Left lung (tissue), 10 donors: ENCODE data around the gene ICAM5. TPM values are rescaled to one million over a fixed set of nuclear protein-coding genes. Genes with fewer than 3 reads are reported as not detected.

Experiments
- ATAC-seq: fragments of 200-7000 bp; cut with Tn5 transposase; one replicate; pipeline ENCODE4 v1.9.1; 2020; ENCODE audit warnings: moderate library complexity
- DNase-seq, 4 donors: peaks; one replicate each; pipeline ENCODE4 v3.0.0-alpha.2; 2013 to 2020
- H3K27ac ChIP-seq, 2 donors: fragments of 200-600 bp; sonication (generic) in 1 of 2; one replicate each; pipeline versions ENCODE4 v1.5.0 to v1.8.0; 2020 to 2021
- H3K27me3 ChIP-seq, 2 donors: fragments of 200-600 bp; sonication (generic) in 1 of 2; one replicate each; pipeline versions ENCODE4 v1.5.0 to v1.8.0; 2020 to 2021
- H3K36me3 ChIP-seq, 2 donors: fragments of 200-600 bp; sonication (generic) in 1 of 2; one replicate each; pipeline versions ENCODE4 v1.5.0 to v1.8.0; 2020 to 2021
- H3K4me1 ChIP-seq, 2 donors: fragments of 200-600 bp; one replicate each; pipeline ENCODE4 v1.8.0; 2021
- H3K4me3 ChIP-seq, 2 donors: fragments of 200-600 bp; sonication (generic) in 1 of 2; one replicate each; pipeline versions ENCODE4 v1.5.0 to v1.8.0; 2020 to 2021; ENCODE audit warnings: mild to moderate bottlenecking in 1 of 2
- H3K9me3 ChIP-seq, 2 donors: fragments of 200-600 bp; sonication (generic) in 1 of 2; one replicate each; pipeline versions ENCODE4 v1.5.0 to v1.8.0; 2020 to 2021
- CTCF ChIP-seq, 2 donors: fragments of 200-600 bp; sonication (generic) in 1 of 2; IDR thresholded peaks; one replicate each; pipeline versions ENCODE4 v1.5.0 to v1.8.0; 2021; ENCODE audit warnings: antibody characterized with exemption in 2 of 2
- intact Hi-C, 2 donors: fragments of 100-400 bp; cut with DNase I; formaldehyde crosslinking; loops; one replicate each; pipeline versions ENCODE4 v1.11.2 to v1.14.2; 2022
- polyA plus RNA-seq, 6 donors: library from polyadenylated mRNA; unstranded; fragments of 120-200 nt; gene quantifications; one replicate each; pipeline ENCODE4 v1.2.1, GENCODE V29; 2013; ENCODE audit not compliant: insufficient read length in 6 of 6
- total RNA-seq, 2 donors: library from RNA; stranded (reverse); fragmentation: NEBNext Ultra II Directional; extraction: Animal tissue kit (Norgen Biotek cat#: 25700); gene quantifications; one replicate each; pipeline ENCODE4 v1.2.1, GENCODE V29; 2021
- donor health status: DM: no; HTN: yes; CAD: no.
- donor health status: DM: no; HTN: no; CAD: no.

The ICAM5 gene
- total and polyA plus RNA-seq, 8 donors: 3.9 to 25.7 (median 11.4) TPM

GRCh38 chr19:10339380-10339960 is 49.7 kb downstream of the ICAM5 start, which contains the start of gene ICAM3:
Gene ICAM3, minus strand, starts transcription at chr19:10339624. Its CDS starts 10 bp downstream, at chr19:10339614.
- DNase-seq (peak in 2 of 4 donors; percentile 70 to 94), ATAC-seq (no peak)
- H3K4me1 ChIP-seq: peaks cover 0 to 48% of the 10 kb centered on the region in 2 donors
- H3K4me3 ChIP-seq: peak within 1 kb of the TSS in 1 of 2 donors; percentile 41
- H3K9me3 ChIP-seq: no peaks in the 10 kb centered on the region
- peaks cover 0 to 9% of the 10 kb centered on the region in 2 donors for H3K36me3 ChIP-seq
- H3K27ac ChIP-seq: peak within 1 kb of the TSS in 1 of 2 donors; percentile 81
- TF ChIP-seq CTCF (IDR thresholded peaks at IDR 0.05): no peak
- intact Hi-C loops: no loop called here
- no peaks in the 10 kb centered on the region for H3K27me3 ChIP-seq

GRCh38 chr19:10339977-10340376 is 50.2 kb downstream of the ICAM5 start:
- DNase-seq (no peak), ATAC-seq (no peak)
- H3K4me1 ChIP-seq: peaks cover 0 to 45% of the 10 kb centered on the region in 2 donors
- H3K27ac ChIP-seq: peak overlapping the region in 1 of 2 donors; percentile 81
- intact Hi-C loops: no loop called here
- no peaks in the 10 kb centered on the region for H3K9me3 ChIP-seq
- H3K4me3 ChIP-seq: no peak overlapping the region
- H3K27me3 ChIP-seq: no peaks in the 10 kb centered on the region
- no peak for TF ChIP-seq CTCF (IDR thresholded peaks at IDR 0.05)
- H3K36me3 ChIP-seq: peaks cover 0 to 9% of the 10 kb centered on the region in 2 donors

GRCh38 chr19:10343495-10343894 is 53.7 kb downstream of the ICAM5 start:
- no peak overlapping the region for H3K27ac ChIP-seq
- DNase-seq (no peak), ATAC-seq (no peak)
- intact Hi-C loops: no loop called here
- no peak overlapping the region for H3K4me3 ChIP-seq
- no peaks in the 10 kb centered on the region for H3K9me3 ChIP-seq
- H3K27me3 ChIP-seq: no peaks in the 10 kb centered on the region
- no peaks in the 10 kb centered on the region for H3K36me3 ChIP-seq
- TF ChIP-seq CTCF (IDR thresholded peaks at IDR 0.05): no peak
- H3K4me1 ChIP-seq: peaks cover 0 to 41% of the 10 kb centered on the region in 2 donors

GRCh38 chr19:10344780-10345179 is 55.0 kb downstream of the ICAM5 start:
- Histone ChIP-seq H3K4me3 (no peak overlapping the region), H3K36me3 (peaks cover 0 to 8% of the 10 kb centered on the region in 2 donors), H3K4me1 (peaks cover 0 to 28% of the 10 kb centered on the region in 2 donors), H3K27ac (no peak overlapping the region), H3K27me3 (no peaks in the 10 kb centered on the region), H3K9me3 (no peaks in the 10 kb centered on the region)
- no peak for DNase-seq
- TF ChIP-seq CTCF (IDR thresholded peaks at IDR 0.05): no peak
- intact Hi-C loops: no loop called here
- no peak for ATAC-seq

Other genes with a start within 250 kb of the ICAM5 start
- gene SHFL, start 203.6 kb upstream of the ICAM5 start, total RNA-seq: 10 to 100 TPM; 30.9 to 38.8 TPM
- 10 to 100 TPM; 28.8 to 41.6 (median 35.8) TPM for gene SHFL, start 203.6 kb upstream of the ICAM5 start, polyA plus RNA-seq
- gene ANGPTL6, start 187.3 kb upstream of the ICAM5 start, total RNA-seq: under 1 TPM; 0.38 to 0.68 TPM
- gene ANGPTL6, start 187.3 kb upstream of the ICAM5 start, polyA plus RNA-seq: 1 to 10 TPM; 1.4 to 3.1 (median 2.1) TPM
- gene PPAN, start 183.6 kb upstream of the ICAM5 start, total RNA-seq: 10 to 100 TPM; 23.4 to 49.8 TPM
- 10 to 100 TPM; 22.6 to 36.3 (median 28.5) TPM for gene PPAN, start 183.6 kb upstream of the ICAM5 start, polyA plus RNA-seq
- gene P2RY11, start 178.3 kb upstream of the ICAM5 start, total RNA-seq: 10 to 100 TPM in 1 of 2 donors, 1 to 10 TPM in 1; 8.4 to 24.4 TPM
- 10 to 100 TPM in 5 of 6 donors, 1 to 10 TPM in 1; 9.3 to 15.8 (median 12.9) TPM for gene P2RY11, start 178.3 kb upstream of the ICAM5 start, polyA plus RNA-seq
- gene EIF3G, start 170.1 kb upstream of the ICAM5 start, total RNA-seq: 100 to 1,000 TPM; 162 to 166 TPM
- 100 to 1,000 TPM; 180 to 208 (median 191) TPM for gene EIF3G, start 170.1 kb upstream of the ICAM5 start, polyA plus RNA-seq
- gene DNMT1, start 95.0 kb upstream of the ICAM5 start, total RNA-seq: 100 to 1,000 TPM in 1 of 2 donors, 10 to 100 TPM in 1; 65.1 to 141 TPM
- gene DNMT1, start 95.0 kb upstream of the ICAM5 start, polyA plus RNA-seq: 100 to 1,000 TPM; 141 to 191 (median 148) TPM
- gene S1PR2, start 58.6 kb upstream of the ICAM5 start, total RNA-seq: 10 to 100 TPM; 25.6 to 40.3 TPM
- 10 to 100 TPM; 36.8 to 47.6 (median 43.2) TPM for gene S1PR2, start 58.6 kb upstream of the ICAM5 start, polyA plus RNA-seq
- 10 to 100 TPM; 37.2 to 53.1 TPM for gene MRPL4, start 37.7 kb upstream of the ICAM5 start, total RNA-seq
- 10 to 100 TPM; 27.5 to 41.6 (median 34.6) TPM for gene MRPL4, start 37.7 kb upstream of the ICAM5 start, polyA plus RNA-seq
- 100 to 1,000 TPM; 149 to 497 TPM for gene ICAM1, start 18.8 kb upstream of the ICAM5 start, total RNA-seq
- 10 to 100 TPM; 15.4 to 24.5 (median 17.4) TPM for gene ICAM1, start 18.8 kb upstream of the ICAM5 start, polyA plus RNA-seq
- gene ICAM4, start 3.0 kb upstream of the ICAM5 start, total RNA-seq: 10 to 100 TPM in 1 of 2 donors, 1 to 10 TPM in 1; 4.5 to 17.9 TPM
- gene ICAM4, start 3.0 kb upstream of the ICAM5 start, polyA plus RNA-seq: 10 to 100 TPM in 5 of 6 donors, 1 to 10 TPM in 1; 9.4 to 25.3 (median 14.7) TPM
- gene ZGLP1, start 19.9 kb downstream of the ICAM5 start, total RNA-seq: 1 to 10 TPM; 2.8 to 7.8 TPM
- gene ZGLP1, start 19.9 kb downstream of the ICAM5 start, polyA plus RNA-seq: 10 to 100 TPM in 2 of 6 donors, 1 to 10 TPM in 4; 5.6 to 11.9 (median 6.9) TPM
- gene FDX2, start 26.1 kb downstream of the ICAM5 start, total RNA-seq: 10 to 100 TPM; 19.8 to 25.4 TPM
- 10 to 100 TPM; 16.0 to 20.8 (median 19.3) TPM for gene FDX2, start 26.1 kb downstream of the ICAM5 start, polyA plus RNA-seq
- gene RAVER1, start 43.6 kb downstream of the ICAM5 start, total RNA-seq: 10 to 100 TPM; 30.9 to 38.7 TPM
- gene RAVER1, start 43.6 kb downstream of the ICAM5 start, polyA plus RNA-seq: 10 to 100 TPM; 21.6 to 39.0 (median 28.1) TPM
- gene ICAM3, start 49.7 kb downstream of the ICAM5 start, total RNA-seq: 10 to 100 TPM; 17.3 to 44.8 TPM
- gene ICAM3, start 49.7 kb downstream of the ICAM5 start, polyA plus RNA-seq: 10 to 100 TPM in 5 of 6 donors, 1 to 10 TPM in 1; 8.8 to 16.4 (median 11.3) TPM
- 100 to 1,000 TPM; 133 to 175 TPM for gene TYK2, start 90.6 kb downstream of the ICAM5 start, total RNA-seq
- 100 to 1,000 TPM; 120 to 185 (median 151) TPM for gene TYK2, start 90.6 kb downstream of the ICAM5 start, polyA plus RNA-seq
- gene CDC37, start 113.6 kb downstream of the ICAM5 start, total RNA-seq: 100 to 1,000 TPM; 120 to 148 TPM
- 100 to 1,000 TPM; 158 to 198 (median 171) TPM for gene CDC37, start 113.6 kb downstream of the ICAM5 start, polyA plus RNA-seq
- 10 to 100 TPM; 21.4 to 21.6 TPM for gene PDE4A, start 130.6 kb downstream of the ICAM5 start, total RNA-seq
- 10 to 100 TPM in 1 of 6 donors, 1 to 10 TPM in 5; 4.3 to 10.1 (median 8.0) TPM for gene PDE4A, start 130.6 kb downstream of the ICAM5 start, polyA plus RNA-seq
- gene KEAP1, start 213.4 kb downstream of the ICAM5 start, total RNA-seq: 10 to 100 TPM; 56.0 to 82.2 TPM
- 10 to 100 TPM; 61.4 to 81.3 (median 75.8) TPM for gene KEAP1, start 213.4 kb downstream of the ICAM5 start, polyA plus RNA-seq
- gene S1PR5, start 227.5 kb downstream of the ICAM5 start, total RNA-seq: 1 to 10 TPM in 1 of 2 donors, under 1 TPM in 1; 0.92 to 1.8 TPM
- under 1 TPM; 0.20 to 0.87 (median 0.59) TPM for gene S1PR5, start 227.5 kb downstream of the ICAM5 start, polyA plus RNA-seq